ENCODE measurements around the gene PARD3B. TPM values are rescaled to one million over a fixed set of nuclear protein-coding genes. Genes with fewer than 3 reads are reported as not detected.
A peak's percentile ranks its signal among the peaks of the same experiment; 100 is the strongest.

PARD3B gene
- total RNA-seq, 1 donor from 2014 or later: 1.6 TPM

GRCh38 chr2:204713211-204713610, 167.9 kb downstream of the PARD3B start:
- FAIRE-seq: no peak
- Histone ChIP-seq H3K36me3 (ENCODE audit: control insufficient read depth, insufficient read depth, low read length) (no peaks in the 10 kb centered on the region), H3K27me3 (ENCODE audit: control insufficient read depth, insufficient read depth, low read length) (no peaks in the 10 kb centered on the region), H3K4me3 (ENCODE audit: low read depth, low read length) (no peak overlapping the region)
- no peak for DNase-seq (ENCODE audit: low read depth)
- no peak for TF ChIP-seq CTCF (IDR thresholded peaks at IDR 0.05; ENCODE audit: insufficient read depth, low read length, severe bottlenecking)

GRCh38 chr2:204715361-204715760, 170.1 kb downstream of the PARD3B start:
- H3K36me3 ChIP-seq (ENCODE audit: control insufficient read depth, insufficient read depth, low read length): no peaks in the 10 kb centered on the region
- FAIRE-seq (no peak), DNase-seq (ENCODE audit: low read depth) (no peak)
- no peaks in the 10 kb centered on the region for H3K27me3 ChIP-seq (ENCODE audit: control insufficient read depth, insufficient read depth, low read length)
- TF ChIP-seq CTCF (IDR thresholded peaks at IDR 0.05; ENCODE audit: insufficient read depth, low read length, severe bottlenecking): no peak
- no peak overlapping the region for H3K4me3 ChIP-seq (ENCODE audit: low read depth, low read length)

GRCh38 chr2:204717591-204717990, 172.3 kb downstream of the PARD3B start:
- FAIRE-seq (no peak), DNase-seq (ENCODE audit: low read depth) (no peak)
- Histone ChIP-seq H3K36me3 (ENCODE audit: control insufficient read depth, insufficient read depth, low read length) (no peaks in the 10 kb centered on the region), H3K4me3 (ENCODE audit: low read depth, low read length) (no peak overlapping the region), H3K27me3 (ENCODE audit: control insufficient read depth, insufficient read depth, low read length) (no peaks in the 10 kb centered on the region)
- no peak for TF ChIP-seq CTCF (IDR thresholded peaks at IDR 0.05; ENCODE audit: insufficient read depth, low read length, severe bottlenecking)

DNA sequence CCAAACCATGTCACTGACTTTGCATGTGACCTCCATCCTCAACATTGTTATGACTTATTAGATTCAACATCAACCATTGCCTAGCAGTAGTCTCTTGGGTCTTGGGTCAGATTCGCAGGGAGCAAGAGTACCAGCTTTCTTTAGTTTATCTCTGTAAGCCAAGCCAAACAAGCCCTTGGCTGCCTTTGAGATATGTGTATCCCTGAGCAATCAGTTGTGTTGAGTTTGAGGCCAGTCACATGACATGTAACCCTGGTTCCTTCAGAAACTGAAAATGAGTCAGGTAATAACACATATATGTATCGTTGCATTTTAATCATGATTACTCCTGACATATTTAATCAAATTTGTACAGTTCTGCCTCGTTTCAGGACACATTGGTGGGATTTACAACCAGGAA, 173.3 kb downstream of the PARD3B start:
- no peak overlapping the region for H3K4me3 ChIP-seq (ENCODE audit: low read depth, low read length)
- no peaks in the 10 kb centered on the region for H3K27me3 ChIP-seq (ENCODE audit: control insufficient read depth, insufficient read depth, low read length)
- FAIRE-seq (peak; percentile 50), DNase-seq (ENCODE audit: low read depth) (no peak)
- no peaks in the 10 kb centered on the region for H3K36me3 ChIP-seq (ENCODE audit: control insufficient read depth, insufficient read depth, low read length)
- no peak for TF ChIP-seq CTCF (IDR thresholded peaks at IDR 0.05; ENCODE audit: insufficient read depth, low read length, severe bottlenecking)

DNA sequence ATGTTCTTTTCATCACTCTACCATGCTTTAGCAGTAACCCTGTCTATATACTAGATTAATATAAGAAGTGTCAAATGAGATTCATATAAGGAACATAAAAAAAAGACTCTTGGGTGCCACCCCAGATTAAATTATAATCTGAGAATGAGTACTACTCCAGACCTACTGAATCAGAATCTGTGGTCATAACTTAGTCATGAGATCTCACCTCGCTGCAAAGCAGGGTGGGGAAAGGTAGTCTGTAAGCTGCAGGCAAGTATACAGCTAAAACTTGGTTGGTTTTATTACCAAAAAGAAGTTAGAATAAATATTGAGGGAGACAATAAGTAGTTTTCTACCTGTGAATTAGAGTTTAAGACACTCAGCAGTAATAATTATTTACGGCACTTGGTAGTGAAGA, 175.6 kb downstream of the PARD3B start:
- Histone ChIP-seq H3K36me3 (ENCODE audit: control insufficient read depth, insufficient read depth, low read length) (no peaks in the 10 kb centered on the region), H3K27me3 (ENCODE audit: control insufficient read depth, insufficient read depth, low read length) (peaks cover 1% of the 10 kb centered on the region), H3K4me3 (ENCODE audit: low read depth, low read length) (no peak overlapping the region)
- FAIRE-seq (no peak), DNase-seq (ENCODE audit: low read depth) (no peak)
- no peak for TF ChIP-seq CTCF (IDR thresholded peaks at IDR 0.05; ENCODE audit: insufficient read depth, low read length, severe bottlenecking)

DNA sequence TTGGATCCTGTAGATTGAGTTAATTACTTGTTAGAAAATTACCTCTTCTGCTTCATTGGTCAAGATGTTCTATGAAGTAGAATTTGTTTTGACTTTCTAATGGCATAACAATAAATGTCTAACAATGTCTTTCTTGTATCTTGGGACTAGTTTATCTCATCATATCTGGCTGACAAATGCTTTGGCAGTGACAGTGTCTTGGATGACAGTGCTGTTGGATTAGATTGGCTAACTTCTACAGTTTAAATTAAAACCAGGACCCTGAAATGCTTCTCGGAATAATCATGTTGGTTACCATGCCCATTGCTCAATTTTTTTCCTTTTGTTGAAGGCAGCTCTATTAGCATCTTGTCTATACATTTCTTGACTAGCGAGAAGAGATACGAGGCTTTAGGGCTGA, 176.9 kb downstream of the PARD3B start:
- no peak for TF ChIP-seq CTCF (IDR thresholded peaks at IDR 0.05; ENCODE audit: insufficient read depth, low read length, severe bottlenecking)
- Histone ChIP-seq H3K36me3 (ENCODE audit: control insufficient read depth, insufficient read depth, low read length) (no peaks in the 10 kb centered on the region), H3K4me3 (ENCODE audit: low read depth, low read length) (no peak overlapping the region), H3K27me3 (ENCODE audit: control insufficient read depth, insufficient read depth, low read length) (peaks cover 1% of the 10 kb centered on the region)
- FAIRE-seq (no peak), DNase-seq (ENCODE audit: low read depth) (no peak)

Data from bronchial epithelial cell (primary cell).